Activated T-helper 2 cell treated with anti-CD3 and anti-CD28 coated beads, Interferon-gamma antibody, Interleukin-2, Interleukin-4, amounts not matched to agents 10 μg/mL and 5 μg/mL and 100 μg/mL, durations not matched to agents 14 hours and 24 hours and 36 hours (primary cell): ENCODE measurements around the gene FGD2. TPM values are rescaled to one million over a fixed set of nuclear protein-coding genes. Genes with fewer than 3 reads are reported as not detected.
A peak's percentile ranks its signal among the peaks of the same experiment; 100 is the strongest.

ENCODE experiments used
- DNase-seq: peaks from one replicate; pipeline ENCODE4 v3.0.0; 2021; ENCODE audit warnings: low spot score
- H3K27ac Mint-ChIP-seq: one replicate; pipeline ENCODE4 v1.8.0; 2021; ENCODE audit warnings: mixed read lengths
- H3K27me3 Mint-ChIP-seq: one replicate; pipeline ENCODE4 v1.8.0; 2021; ENCODE audit warnings: low read depth, mixed read lengths
- H3K36me3 Mint-ChIP-seq: one replicate; pipeline ENCODE4 v1.8.0; 2021; ENCODE audit warnings: low read depth, mixed read lengths
- H3K4me1 Mint-ChIP-seq: one replicate; pipeline ENCODE4 v1.8.0; 2021; ENCODE audit warnings: low read depth, mixed read lengths
- H3K4me3 Mint-ChIP-seq: one replicate; pipeline ENCODE4 v1.8.0; 2021; ENCODE audit warnings: low read depth, mild to moderate bottlenecking, moderate library complexity, mixed read lengths
- H3K9me3 Mint-ChIP-seq: one replicate; pipeline ENCODE4 v1.8.0; 2021; ENCODE audit warnings: mixed read lengths
- intact Hi-C: fragments of 100-400 bp; cut with micrococcal nuclease; formaldehyde crosslinking; loops from one replicate; pipeline ENCODE4 v1.15.1; 2023
- total RNA-seq: library from RNA; stranded (reverse); gene quantifications from 2 replicates; pipeline ENCODE4 v1.2.3, GENCODE V29; 2022

Gene FGD2
- total RNA-seq, 1 donor from 2014 or later = 0.64 TPM

DNA sequence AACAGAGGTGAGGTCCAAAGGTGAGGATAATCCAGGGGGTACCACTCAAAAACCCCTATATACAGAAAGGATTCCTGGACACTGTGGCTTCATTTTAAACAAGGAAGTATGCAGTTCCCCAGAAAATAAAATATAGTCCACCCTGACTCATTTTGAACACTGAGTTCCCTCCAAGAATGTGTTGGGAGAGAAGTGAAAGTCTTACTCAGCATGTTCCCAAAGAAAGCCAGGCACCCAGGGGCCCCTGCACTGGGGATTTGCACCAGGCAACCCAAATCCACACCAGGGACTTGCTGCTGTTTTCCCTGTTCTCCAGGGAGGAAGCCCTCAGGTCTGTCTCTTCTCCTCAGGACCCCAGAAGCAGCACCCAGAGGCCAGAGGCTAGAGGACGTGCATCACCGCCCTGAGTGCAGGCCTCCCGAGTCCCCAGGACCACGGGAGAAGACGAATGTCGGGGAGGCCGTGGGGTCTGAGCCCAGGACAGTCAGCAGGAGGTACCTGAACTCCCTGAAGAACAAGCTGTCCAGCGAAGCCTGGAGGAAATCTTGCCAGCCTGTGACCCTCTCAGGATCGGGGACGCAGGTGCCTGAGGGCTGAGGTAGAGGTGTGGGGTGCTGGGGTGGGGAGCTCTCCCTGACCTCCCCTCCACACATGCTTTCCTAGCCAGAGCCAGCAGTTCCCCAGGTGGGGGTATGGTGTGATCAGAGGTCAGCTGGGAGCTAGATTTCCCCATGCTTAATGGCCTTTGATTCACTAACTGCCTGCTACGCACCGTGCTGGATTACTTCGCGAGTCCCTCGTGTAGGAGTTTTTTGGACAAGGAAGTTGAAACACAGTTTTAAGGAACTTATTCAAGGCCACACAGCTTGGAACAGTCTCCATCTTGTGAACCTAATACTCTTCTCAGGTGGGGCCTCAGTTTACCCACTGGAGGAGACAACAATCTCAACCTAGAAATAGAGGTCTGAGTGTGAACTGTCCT is 3.3 kb downstream of the FGD2 start:
- Mint-ChIP-seq H3K9me3 (no peaks in the 10 kb centered on the region), H3K4me3 (no peak overlapping the region), H3K36me3 (no peaks in the 10 kb centered on the region), H3K27me3 (no peaks in the 10 kb centered on the region), H3K27ac (no peak overlapping the region), H3K4me1 (peaks cover 8% of the 10 kb centered on the region)
- DNase-seq = no peak
- intact Hi-C loops = no loop called here

DNA sequence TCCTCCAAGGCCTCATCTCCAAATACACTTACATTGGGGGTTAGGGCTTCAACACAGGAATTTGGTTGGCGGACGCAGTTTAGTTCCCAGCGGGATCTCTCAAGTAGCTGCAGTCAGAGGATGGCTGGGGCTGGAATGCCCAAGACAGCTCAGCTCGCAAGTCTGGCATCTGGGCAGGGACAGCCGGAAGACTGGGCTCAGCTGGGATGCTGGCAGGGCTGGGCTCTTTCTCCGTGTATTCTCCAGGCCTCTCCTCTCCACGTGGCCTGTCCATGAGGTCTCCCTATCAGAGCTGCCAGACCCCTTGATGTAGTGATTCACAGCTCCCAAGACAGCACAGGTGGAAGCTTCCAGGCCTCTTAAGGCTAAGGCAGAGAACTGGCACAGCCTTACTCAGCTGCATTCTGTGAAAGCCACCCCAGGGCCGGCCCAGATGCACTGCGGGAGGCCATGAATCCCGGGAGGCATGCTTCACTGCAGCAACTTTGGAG is 5.0 kb downstream of the FGD2 start:
- Mint-ChIP-seq H3K9me3 (no peaks in the 10 kb centered on the region), H3K27me3 (no peaks in the 10 kb centered on the region), H3K36me3 (no peaks in the 10 kb centered on the region), H3K27ac (no peak overlapping the region), H3K4me1 (peaks cover 8% of the 10 kb centered on the region), H3K4me3 (no peak overlapping the region)
- no peak for DNase-seq
- intact Hi-C loops = loop anchor here (10.0 kb wide), 1 partner anchor 304 kb away; no protein-coding TSS in a partner anchor

DNA sequence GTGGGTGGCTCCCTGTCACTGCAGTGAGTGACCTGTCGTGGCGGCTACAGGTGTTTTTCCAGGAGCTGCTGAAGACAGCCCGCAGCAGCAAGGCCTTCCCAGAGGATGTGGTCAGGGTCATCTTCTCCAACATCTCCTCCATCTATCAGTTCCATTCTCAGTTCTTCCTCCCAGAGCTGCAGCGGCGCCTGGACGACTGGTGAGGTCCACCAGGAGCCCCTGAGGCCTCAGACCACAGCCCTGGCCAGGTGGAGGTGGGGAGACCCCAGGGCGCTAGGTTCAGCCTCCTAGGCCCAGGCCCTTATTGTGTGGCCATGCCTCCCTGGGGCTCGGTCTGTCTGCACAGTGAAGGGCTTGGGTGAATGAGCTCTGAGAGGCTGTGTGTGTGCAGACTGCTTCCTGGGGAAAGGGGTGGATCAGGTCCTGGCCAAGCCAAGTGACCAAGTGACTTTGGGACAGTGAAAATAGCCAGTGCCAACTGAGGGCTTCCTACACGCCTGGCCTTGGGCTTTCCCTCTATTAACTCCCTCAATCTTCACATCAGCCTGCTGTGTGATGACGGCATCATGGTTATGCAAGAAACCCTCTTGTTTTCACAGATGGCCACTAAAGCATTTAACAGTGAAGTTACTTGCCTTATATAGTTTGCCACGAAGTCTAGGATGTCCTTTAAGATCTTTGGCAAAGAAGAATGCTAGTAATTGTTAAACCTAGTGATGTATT is 6.4 kb downstream of the FGD2 start:
- H3K36me3 Mint-ChIP-seq = no peaks in the 10 kb centered on the region
- no peaks in the 10 kb centered on the region for H3K27me3 Mint-ChIP-seq
- DNase-seq = no peak
- intact Hi-C loops = loop anchor here (10.0 kb wide), 1 partner anchor 303 kb away; no protein-coding TSS in a partner anchor
- H3K27ac Mint-ChIP-seq = no peak overlapping the region
- no peak overlapping the region for H3K4me3 Mint-ChIP-seq
- H3K4me1 Mint-ChIP-seq = no peaks in the 10 kb centered on the region
- H3K9me3 Mint-ChIP-seq = no peaks in the 10 kb centered on the region

DNA sequence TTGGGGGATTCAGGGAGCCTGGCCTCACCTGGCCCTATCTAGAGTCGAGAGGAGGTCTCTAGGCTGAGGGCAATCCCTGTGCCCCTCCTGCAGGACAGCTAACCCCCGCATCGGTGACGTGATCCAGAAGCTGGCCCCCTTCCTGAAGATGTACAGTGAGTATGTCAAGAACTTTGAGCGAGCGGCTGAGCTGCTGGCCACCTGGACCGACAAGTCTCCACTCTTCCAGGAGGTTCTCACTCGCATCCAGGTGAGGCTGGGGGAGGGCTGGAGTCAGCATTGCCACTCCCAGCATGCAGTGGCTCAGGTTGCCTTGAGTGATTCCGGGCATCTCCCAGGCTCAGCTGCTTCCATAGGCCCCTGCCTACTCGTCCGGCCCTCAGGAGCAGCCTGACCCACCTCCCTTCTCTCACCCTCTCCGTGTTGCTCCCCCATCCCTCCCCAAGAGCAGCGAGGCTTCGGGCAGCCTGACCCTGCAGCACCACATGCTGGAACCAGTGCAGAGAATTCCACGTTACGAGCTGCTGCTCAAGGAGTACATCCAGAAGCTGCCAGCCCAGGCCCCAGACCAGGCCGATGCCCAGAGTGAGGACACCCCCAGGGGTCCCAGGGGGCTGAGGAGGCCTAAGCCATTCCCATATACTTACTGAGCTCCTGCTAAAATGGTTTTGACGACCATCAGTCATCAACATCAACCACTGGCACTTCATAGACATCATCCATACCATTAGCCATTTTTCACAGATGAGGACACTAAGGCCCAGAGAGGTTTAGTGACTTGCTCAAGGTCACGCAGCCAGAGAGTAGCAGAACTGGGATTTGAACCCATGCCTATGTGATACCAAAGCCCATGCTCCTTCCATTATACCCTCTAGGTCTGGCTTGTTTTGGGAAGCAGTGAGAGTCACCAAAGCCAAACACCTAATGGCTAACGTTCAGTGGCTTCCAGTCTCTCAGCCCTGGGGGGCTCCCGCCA is 8.3 kb downstream of the FGD2 start:
- Mint-ChIP-seq H3K4me3 (no peak overlapping the region), H3K27me3 (no peaks in the 10 kb centered on the region)
- intact Hi-C loops = loop anchor here (10.0 kb wide), 1 partner anchor 301 kb away; no protein-coding TSS in a partner anchor

DNA sequence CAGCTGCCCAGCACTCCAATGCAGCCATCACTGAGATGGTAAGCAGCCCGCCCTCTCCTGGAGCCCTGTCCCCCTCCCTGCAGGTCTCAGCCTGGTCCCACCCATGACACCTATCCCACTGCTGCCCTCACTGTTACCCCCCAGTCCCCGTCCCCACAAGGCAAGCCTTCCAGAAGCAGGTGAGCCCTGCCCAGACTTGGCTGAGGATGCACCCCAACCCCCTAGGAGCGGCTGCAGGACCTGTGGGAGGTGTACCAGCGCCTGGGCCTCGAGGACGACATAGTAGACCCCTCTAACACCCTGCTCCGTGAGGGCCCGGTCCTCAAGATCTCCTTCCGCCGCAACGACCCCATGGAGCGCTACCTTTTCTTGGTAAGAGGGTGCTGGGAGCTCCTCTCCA is 9.2 kb downstream of the FGD2 start:
- Mint-ChIP-seq H3K4me3 (no peak overlapping the region), H3K27me3 (no peaks in the 10 kb centered on the region), H3K9me3 (no peaks in the 10 kb centered on the region), H3K36me3 (no peaks in the 10 kb centered on the region), H3K4me1 (peaks cover 19% of the 10 kb centered on the region), H3K27ac (no peak overlapping the region)
- intact Hi-C loops = loop anchor here (5.0 to 10.0 kb wide), 2 partner anchors 38 to 300 kb away; no protein-coding TSS in a partner anchor
- DNase-seq = no peak

More for the DNA sequence above, 8.3 kb downstream of the FGD2 start:
- peaks cover 11% of the 10 kb centered on the region for H3K4me1 Mint-ChIP-seq
- no peaks in the 10 kb centered on the region for H3K36me3 Mint-ChIP-seq
- no peaks in the 10 kb centered on the region for H3K9me3 Mint-ChIP-seq
- DNase-seq = no peak
- H3K27ac Mint-ChIP-seq = no peak overlapping the region

DNA sequence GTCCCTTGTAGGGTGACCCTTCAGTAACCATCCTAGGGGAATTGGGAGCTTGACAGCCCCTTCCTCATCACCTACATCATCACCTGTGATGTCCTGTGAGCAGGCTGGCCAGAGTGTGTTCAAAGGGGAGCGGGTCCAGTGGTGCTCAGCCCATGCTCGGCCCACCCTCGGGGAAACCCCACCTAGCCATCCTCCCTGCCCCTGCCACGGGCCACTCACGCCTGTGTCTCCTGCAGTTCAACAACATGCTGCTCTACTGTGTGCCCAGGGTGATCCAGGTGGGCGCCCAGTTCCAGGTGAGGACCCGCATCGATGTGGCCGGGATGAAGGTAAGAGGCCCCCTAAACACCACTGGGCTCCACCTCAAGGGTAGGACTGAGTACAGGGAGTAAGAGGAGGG is 10.1 kb downstream of the FGD2 start:
- no peaks in the 10 kb centered on the region for H3K27me3 Mint-ChIP-seq
- no peaks in the 10 kb centered on the region for H3K36me3 Mint-ChIP-seq
- no peak overlapping the region for H3K27ac Mint-ChIP-seq
- no peak overlapping the region for H3K4me3 Mint-ChIP-seq
- no peak for DNase-seq
- intact Hi-C loops = loop anchor here (5.0 to 10.0 kb wide), 2 partner anchors 37 to 299 kb away; no protein-coding TSS in a partner anchor
- peaks cover 19% of the 10 kb centered on the region for H3K4me1 Mint-ChIP-seq
- H3K9me3 Mint-ChIP-seq = no peaks in the 10 kb centered on the region

DNA sequence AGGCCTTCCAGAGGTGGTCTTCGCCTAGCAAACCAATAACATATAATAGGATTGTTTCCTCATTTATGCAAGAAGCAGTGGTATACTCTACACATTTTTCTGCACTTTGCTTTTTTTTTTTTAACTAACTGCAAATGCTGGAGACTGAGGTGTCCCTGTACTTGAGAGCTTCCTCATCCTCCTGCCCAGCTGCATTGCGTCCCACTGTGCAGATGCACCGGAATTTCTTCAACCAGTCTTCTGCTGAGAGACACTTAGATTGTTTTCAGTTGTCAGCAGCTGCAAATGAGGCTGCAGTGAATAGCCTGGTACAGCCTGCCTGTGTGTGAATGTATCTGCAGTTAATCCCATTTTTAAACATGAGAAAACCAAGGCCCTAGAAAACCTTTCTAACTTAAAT is 11.5 kb downstream of the FGD2 start:
- no peak for DNase-seq
- Mint-ChIP-seq H3K27me3 (no peaks in the 10 kb centered on the region), H3K9me3 (no peaks in the 10 kb centered on the region), H3K4me1 (peaks cover 32% of the 10 kb centered on the region), H3K27ac (no peak overlapping the region), H3K4me3 (no peak overlapping the region), H3K36me3 (no peaks in the 10 kb centered on the region)
- intact Hi-C loops = loop anchor here (5.0 to 10.0 kb wide), 2 partner anchors 35 to 298 kb away; no protein-coding TSS in a partner anchor

DNA sequence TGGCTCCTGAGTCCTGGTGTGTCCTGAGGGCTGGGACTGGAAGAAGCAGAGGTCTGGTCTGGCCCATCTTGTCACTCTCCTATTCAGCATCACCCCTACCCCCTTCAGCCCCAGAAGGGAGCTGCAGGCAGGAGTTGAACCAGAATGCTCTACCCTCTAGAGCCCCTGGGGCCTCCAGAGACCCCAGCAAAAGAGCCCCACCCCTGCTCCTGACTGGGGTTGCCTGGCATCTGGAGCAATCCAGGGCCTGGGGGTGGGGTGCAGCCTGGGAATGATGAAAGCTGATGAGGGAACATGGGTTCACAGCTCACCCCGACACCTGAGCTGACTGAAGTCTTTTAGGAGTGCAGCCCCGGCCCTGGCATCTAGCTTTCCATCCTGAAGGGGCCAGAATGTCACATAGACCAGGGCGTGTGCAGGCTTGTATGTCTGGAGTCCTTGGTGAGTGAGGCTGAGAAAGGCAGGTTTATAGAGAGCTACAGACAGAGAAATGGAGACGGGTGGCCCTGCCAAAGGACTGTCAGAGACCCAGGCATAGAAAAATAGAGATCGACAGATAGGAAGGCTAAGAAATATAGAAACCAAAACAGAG is 12.2 kb downstream of the FGD2 start:
- intact Hi-C loops = loop anchor here (1.0 to 10.0 kb wide), 10 partner anchors 30 to 297 kb away; partner anchors contain the start of gene C6orf89
- no peak for DNase-seq
- Mint-ChIP-seq H3K9me3 (no peaks in the 10 kb centered on the region), H3K4me1 (peaks cover 39% of the 10 kb centered on the region), H3K36me3 (no peaks in the 10 kb centered on the region), H3K27me3 (no peaks in the 10 kb centered on the region), H3K4me3 (no peak overlapping the region), H3K27ac (peak overlapping the region; percentile 47)

DNA sequence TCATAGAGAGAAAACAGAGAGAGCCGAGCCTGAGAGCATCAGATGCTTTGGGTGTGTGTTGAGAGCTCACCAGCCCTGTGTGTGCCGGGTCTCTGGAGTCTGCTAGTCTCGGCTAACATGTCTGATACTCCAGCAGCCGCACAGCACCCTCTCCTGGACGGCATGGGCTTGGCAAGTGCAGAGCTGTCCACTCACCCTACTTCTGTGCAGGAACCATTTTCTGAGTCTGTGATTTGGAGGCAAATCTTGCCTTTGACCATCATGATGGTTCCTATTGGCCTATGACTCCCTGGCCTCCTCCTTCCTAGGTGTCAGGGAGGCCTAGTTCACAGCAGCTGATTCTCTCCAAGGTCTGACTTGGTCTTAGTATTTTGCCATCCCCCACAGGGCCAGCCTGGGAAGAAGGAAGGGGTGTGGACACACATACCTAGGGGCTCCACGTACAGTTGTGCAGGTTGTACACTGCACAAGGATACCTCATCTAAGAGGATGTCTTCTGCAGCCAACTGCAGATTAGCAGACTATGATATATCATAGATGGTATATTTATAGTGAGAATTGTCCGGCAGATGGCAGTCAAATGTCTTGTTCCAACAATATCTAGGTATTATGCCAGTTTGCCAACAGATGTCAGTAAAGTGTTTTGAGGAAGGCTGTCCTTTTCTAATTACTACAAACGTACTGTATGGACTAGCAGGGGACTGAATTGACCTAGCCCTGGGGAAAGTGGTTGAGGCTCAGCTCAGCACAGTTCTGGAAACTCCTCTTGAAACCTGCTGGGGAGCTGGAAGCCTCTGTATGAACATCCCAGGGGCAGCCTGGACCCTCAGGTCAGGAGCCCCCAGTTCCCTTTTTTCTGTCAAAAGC is 13.0 kb downstream of the FGD2 start:
- H3K4me1 Mint-ChIP-seq = peaks cover 46% of the 10 kb centered on the region
- peak overlapping the region; percentile 78 for H3K27ac Mint-ChIP-seq
- intact Hi-C loops = loop anchor here (1.0 to 10.0 kb wide), 10 partner anchors 31 to 296 kb away; partner anchors contain the start of gene C6orf89
- no peak overlapping the region for H3K4me3 Mint-ChIP-seq
- no peaks in the 10 kb centered on the region for H3K36me3 Mint-ChIP-seq
- DNase-seq = peak; percentile 87
- H3K27me3 Mint-ChIP-seq = no peaks in the 10 kb centered on the region
- no peaks in the 10 kb centered on the region for H3K9me3 Mint-ChIP-seq

DNA sequence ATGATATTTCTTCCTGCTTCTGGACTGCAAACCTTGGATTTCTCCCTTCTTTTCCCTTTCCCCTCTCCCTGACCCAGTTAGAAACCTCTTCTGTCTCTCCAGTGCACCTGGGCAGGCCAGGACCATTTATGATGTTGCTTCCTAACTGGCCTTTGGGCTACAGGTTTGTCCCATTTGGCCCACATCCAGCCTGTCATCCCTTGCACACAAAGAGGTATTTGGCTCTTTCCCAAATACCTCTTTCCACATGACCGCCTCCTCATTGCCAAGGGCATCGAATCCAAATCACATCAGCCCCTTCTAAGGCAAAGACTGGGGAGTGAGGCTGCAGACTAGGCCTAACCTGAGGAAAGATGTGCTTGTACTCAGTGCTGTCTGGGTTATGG is 13.6 kb downstream of the FGD2 start:
- Mint-ChIP-seq H3K27ac (peak overlapping the region; percentile 78), H3K4me3 (no peak overlapping the region), H3K4me1 (peaks cover 52% of the 10 kb centered on the region), H3K9me3 (no peaks in the 10 kb centered on the region), H3K36me3 (no peaks in the 10 kb centered on the region), H3K27me3 (no peaks in the 10 kb centered on the region)
- no peak for DNase-seq
- intact Hi-C loops = loop anchor here (5.0 to 10.0 kb wide), 2 partner anchors 33 to 296 kb away; no protein-coding TSS in a partner anchor

DNA sequence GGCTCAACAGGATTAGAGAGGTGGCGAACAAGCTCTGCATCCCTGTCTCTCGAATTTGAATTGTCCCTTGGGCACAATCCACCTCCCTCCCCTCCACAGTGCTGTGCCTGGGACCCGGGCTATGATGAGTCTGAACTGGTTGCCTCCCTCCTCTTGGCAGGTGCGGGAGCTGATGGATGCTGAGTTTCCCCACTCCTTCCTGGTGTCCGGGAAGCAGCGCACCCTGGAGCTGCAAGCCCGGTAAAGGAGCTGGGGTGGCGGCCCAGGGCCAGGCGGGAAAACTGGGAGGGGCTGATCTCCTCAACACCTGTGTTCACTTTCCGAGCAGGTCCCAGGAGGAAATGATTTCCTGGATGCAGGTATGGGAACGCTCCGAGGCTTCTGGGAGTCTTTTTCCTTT is 14.9 kb downstream of the FGD2 start:
- intact Hi-C loops = no loop called here
- no peaks in the 10 kb centered on the region for H3K9me3 Mint-ChIP-seq
- no peak for DNase-seq
- H3K27me3 Mint-ChIP-seq = no peaks in the 10 kb centered on the region
- no peak overlapping the region for H3K27ac Mint-ChIP-seq
- peaks cover 59% of the 10 kb centered on the region for H3K4me1 Mint-ChIP-seq
- H3K4me3 Mint-ChIP-seq = no peak overlapping the region
- no peaks in the 10 kb centered on the region for H3K36me3 Mint-ChIP-seq
